ENCODE measurements around the gene IGFL2.
"Not testable (repeated sequence)": the region's sequence is repeated elsewhere in the genome, so short reads cannot be mapped to it uniquely, and the experiment has no call there.

The IGFL2 gene

DNA sequence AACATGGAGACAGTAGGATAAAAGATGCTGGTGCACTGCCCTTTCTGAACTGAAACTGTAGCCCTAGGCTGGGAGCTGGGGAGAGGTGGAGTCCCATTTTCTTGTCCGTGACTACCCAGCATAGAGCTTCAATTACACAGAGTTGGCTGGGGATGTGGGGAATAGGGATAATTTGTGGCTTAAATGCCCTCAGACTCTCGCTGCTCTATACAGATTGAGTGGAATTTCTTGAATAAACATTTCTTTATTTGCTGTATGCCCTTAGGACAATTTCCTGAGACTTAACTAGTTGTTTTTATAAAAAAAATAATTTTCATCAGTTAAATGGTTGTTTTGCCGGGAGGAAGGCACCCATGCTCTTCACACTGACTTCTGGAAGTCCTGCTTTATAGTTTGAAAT, 7.2 kb downstream of the IGFL2 start:
- TF ChIP-seq, protein P1, sequence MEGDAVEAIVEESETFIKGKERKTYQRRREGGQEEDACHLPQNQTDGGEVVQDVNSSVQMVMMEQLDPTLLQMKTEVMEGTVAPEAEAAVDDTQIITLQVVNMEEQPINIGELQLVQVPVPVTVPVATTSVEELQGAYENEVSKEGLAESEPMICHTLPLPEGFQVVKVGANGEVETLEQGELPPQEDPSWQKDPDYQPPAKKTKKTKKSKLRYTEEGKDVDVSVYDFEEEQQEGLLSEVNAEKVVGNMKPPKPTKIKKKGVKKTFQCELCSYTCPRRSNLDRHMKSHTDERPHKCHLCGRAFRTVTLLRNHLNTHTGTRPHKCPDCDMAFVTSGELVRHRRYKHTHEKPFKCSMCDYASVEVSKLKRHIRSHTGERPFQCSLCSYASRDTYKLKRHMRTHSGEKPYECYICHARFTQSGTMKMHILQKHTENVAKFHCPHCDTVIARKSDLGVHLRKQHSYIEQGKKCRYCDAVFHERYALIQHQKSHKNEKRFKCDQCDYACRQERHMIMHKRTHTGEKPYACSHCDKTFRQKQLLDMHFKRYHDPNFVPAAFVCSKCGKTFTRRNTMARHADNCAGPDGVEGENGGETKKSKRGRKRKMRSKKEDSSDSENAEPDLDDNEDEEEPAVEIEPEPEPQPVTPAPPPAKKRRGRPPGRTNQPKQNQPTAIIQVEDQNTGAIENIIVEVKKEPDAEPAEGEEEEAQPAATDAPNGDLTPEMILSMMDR (IDR thresholded peaks at IDR 0.05; ENCODE audit: low read length, missing control alignments), result no peak
- H3K4me3 ChIP-seq (replicated peaks; ENCODE audit: low read depth, low read length), result no peak overlapping the region
- no peak for DNase-seq (ENCODE audit: low read depth)

DNA sequence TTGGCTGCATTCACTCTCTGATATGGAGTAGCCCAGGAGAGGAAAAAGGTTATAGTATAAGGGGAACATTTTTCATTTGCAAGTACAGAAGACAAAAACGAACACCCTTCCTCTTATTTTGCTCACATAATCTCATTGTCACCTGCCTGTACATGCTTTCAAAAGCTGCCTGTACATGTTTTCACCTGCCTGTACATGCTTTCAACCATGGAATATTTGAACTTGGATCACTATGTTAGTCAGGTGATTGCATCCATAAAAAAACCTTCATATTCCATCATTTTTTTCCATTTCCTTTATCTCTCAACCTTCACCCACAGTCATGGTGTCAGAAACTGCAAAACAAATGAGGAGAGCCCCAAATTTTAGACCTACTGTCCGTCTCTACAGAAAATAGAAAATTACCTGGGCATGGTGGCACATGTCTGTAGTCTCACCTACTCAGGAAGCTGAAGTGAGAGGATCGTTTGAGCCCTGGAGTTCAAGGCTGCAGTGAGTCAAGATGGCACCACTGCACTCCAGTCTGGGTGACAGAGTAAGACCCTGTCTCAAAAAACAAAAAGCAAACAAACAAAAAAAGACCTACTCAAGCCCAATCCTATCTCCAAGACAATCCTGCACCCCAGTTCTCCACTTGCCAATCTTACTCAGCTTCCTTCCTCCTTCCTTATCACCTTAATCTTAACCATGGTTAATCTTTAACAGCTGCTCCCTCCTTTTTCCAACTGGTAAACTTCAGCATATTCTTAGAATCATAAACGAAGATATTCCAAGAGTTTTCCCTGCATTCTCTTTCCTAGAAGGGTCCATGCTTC, 11.6 kb downstream of the IGFL2 start:
- no peak overlapping the region for H3K4me3 ChIP-seq (replicated peaks; ENCODE audit: low read depth, low read length)
- TF ChIP-seq, protein P1 (IDR thresholded peaks at IDR 0.05; ENCODE audit: low read length, missing control alignments), result no peak
- DNase-seq (ENCODE audit: low read depth), result no peak

GRCh38 chr19:46160233-46160775, 12.3 kb downstream of the IGFL2 start:
- TF ChIP-seq, protein P1 (IDR thresholded peaks at IDR 0.05; ENCODE audit: low read length, missing control alignments), result no peak
- no peak overlapping the region for H3K4me3 ChIP-seq (replicated peaks; ENCODE audit: low read depth, low read length)
- DNase-seq (ENCODE audit: low read depth), result no peak

- DNase-seq (ENCODE audit: low read depth); H3K4me3 ChIP-seq (replicated peaks; ENCODE audit: low read depth, low read length): not testable (repeated sequence)
Measured at GRCh38 chr19:46161642-46162257, 13.7 kb downstream of the IGFL2 start.

- DNase-seq (ENCODE audit: low read depth), result no peak
- TF ChIP-seq, protein P1 (IDR thresholded peaks at IDR 0.05; ENCODE audit: low read length, missing control alignments), result no peak
- no peak overlapping the region for H3K4me3 ChIP-seq (replicated peaks; ENCODE audit: low read depth, low read length)
Measured at GRCh38 chr19:46162731-46163130, 14.7 kb downstream of the IGFL2 start.

- DNase-seq (ENCODE audit: low read depth), result no peak
- H3K4me3 ChIP-seq (replicated peaks; ENCODE audit: low read depth, low read length), result no peak overlapping the region
- TF ChIP-seq, protein P1 (IDR thresholded peaks at IDR 0.05; ENCODE audit: low read length, missing control alignments), result no peak
Measured at GRCh38 chr19:46173886-46174480, 25.9 kb downstream of the IGFL2 start.
